ENCODE data around the gene ZGPAT. TPM values are rescaled to one million over a fixed set of nuclear protein-coding genes. Genes with fewer than 3 reads are reported as not detected.
"Not testable (repeated sequence)": the region's sequence is repeated elsewhere in the genome, so short reads cannot be mapped to it uniquely, and the experiment has no call there.

ZGPAT gene
- total and polyA plus RNA-seq, 2 of the 8 experiments (the other 6 are each of a cell fraction or from before 2014, with no cell fraction given): 14.5 to 21.4 TPM

GRCh38 chr20:63730189-63730733, 22.4 kb downstream of the ZGPAT start:
- H2BK120ac ChIP-seq (replicated peaks; ENCODE audit: low read depth, low read length); H3K4me3 ChIP-seq (ENCODE audit: extremely low read depth in 1 of 4, insufficient read depth in 2 of 4, low read depth in 3 of 4, low read length in 4 of 4); H4K91ac ChIP-seq (replicated peaks; ENCODE audit: insufficient read length, low read length); H4K5ac ChIP-seq (ENCODE audit: insufficient read length, low read depth, low read length); H2BK15ac ChIP-seq (ENCODE audit: low read length); H3K14ac ChIP-seq (ENCODE audit: insufficient read length); H3K56ac ChIP-seq (replicated peaks; ENCODE audit: insufficient read length, low read depth, low read length); H2AK5ac ChIP-seq (ENCODE audit: low read depth, low read length); H2BK5ac ChIP-seq (ENCODE audit: low read depth, low read length); H3K27me3 ChIP-seq (replicated peaks in 1 of 4; ENCODE audit: control insufficient read depth in 3 of 4, extremely low read depth in 1 of 4, insufficient read depth in 3 of 4, low read length in 3 of 4); H4K8ac ChIP-seq (ENCODE audit: extremely low read depth, insufficient read depth, low read length); H3K4ac ChIP-seq (replicated peaks; ENCODE audit: insufficient read length, low read depth, low read length); H2BK12ac ChIP-seq (ENCODE audit: low read depth, low read length); H3K27ac ChIP-seq (ENCODE audit: low read depth, low read length); H3K23ac ChIP-seq (ENCODE audit: insufficient read length); H3K9me3 ChIP-seq (ENCODE audit: insufficient read depth in 2 of 2, low read depth in 1 of 2, low read length in 1 of 2); H2AFZ ChIP-seq (ENCODE audit: low read length); H3K79me2 ChIP-seq (ENCODE audit: control insufficient read depth in 1 of 2, insufficient read depth in 2 of 2, low read length in 2 of 2); H3K18ac ChIP-seq (ENCODE audit: extremely low read depth, low read length); H3K9ac ChIP-seq (replicated peaks in 1 of 4; ENCODE audit: extremely low read depth in 1 of 4, low read depth in 3 of 4, low read length in 3 of 4); DNase-seq (ENCODE audit: low read depth in 1 of 2, low spot score in 2 of 2); H2BK20ac ChIP-seq (ENCODE audit: low read length); H3K23me2 ChIP-seq (ENCODE audit: low read depth, low read length); H3K4me2 ChIP-seq (ENCODE audit: insufficient read depth in 1 of 2, low read depth in 2 of 2, low read length in 2 of 2); FAIRE-seq; H3K4me1 ChIP-seq (replicated peaks in 1 of 4; ENCODE audit: control insufficient read depth in 3 of 4, insufficient read depth in 4 of 4, low read length in 3 of 4): not testable (repeated sequence)
- WGBS, 2 experiments (ENCODE audit: extremely low coverage in 1 of 2, insufficient coverage in 1 of 2, insufficient read length in 1 of 2, insufficient replicate concordance in 2 of 2, low coverage in 1 of 2, low lambda C conversion rate in 2 of 2, missing lambda C conversion rate in 1 of 2): 94% methylated on average over 18 of the region's 18 CpGs; no CpG with 5 or more reads in 1 of the 2 experiments
- ChIA-PET POLR2A (ENCODE audit: partially characterized antibody) (interaction anchor here (1.0 to 2.7 kb wide), 3 partner anchors 23 to 101 kb away, joined by 3 to 6 read pairs (median 3); partner anchors contain the start of genes ARFRP1, STMN3 and ZGPAT), CTCF (ENCODE audit: partially characterized antibody) (interaction anchor here (2.4 kb wide), 1 partner anchor 22 kb away, joined by 6 read pairs; the partner anchor contains the start of genes ARFRP1 and ZGPAT)
- peaks cover 5 to 34% of the 10 kb centered on the region in 2 experiments for H4K20me1 ChIP-seq (replicated peaks in 1 of 2; ENCODE audit: control insufficient read depth in 1 of 2, insufficient read depth in 2 of 2, low read length in 2 of 2)
- peaks cover 0 to 14% (median 3%) of the 10 kb centered on the region in 4 experiments; a peak in 5 of 8 replicates for H3K36me3 ChIP-seq (ENCODE audit: control insufficient read depth in 2 of 4, insufficient read depth in 4 of 4, low read length in 3 of 4)
- peaks cover 18% of the 10 kb centered on the region for H3K79me1 ChIP-seq (ENCODE audit: low read depth, low read length)

Data from H1 (cell line).